Neural progenitor cell (in vitro differentiated cells): Measurements from ENCODE around the gene PLD6. TPM values are rescaled to one million over a fixed set of nuclear protein-coding genes. Genes with fewer than 3 reads are reported as not detected.

Experiments
- DNase-seq: peaks from one replicate; pipeline ENCODE4 v3.0.0-alpha.2; 2016; ENCODE audit warnings: low spot score
- H2AFZ ChIP-seq: fragments of 200-600 bp; sonication (generic); replicated peaks from 2 replicates; pipeline ENCODE4 v1.6.1; 2016; ENCODE audit warnings: antibody characterized with exemption
- H3F3A ChIP-seq: fragments of 200-600 bp; sonication (generic); 2 replicates; pipeline ENCODE4 v1.6.1; 2016; ENCODE audit warnings: antibody characterized with exemption, low read depth
- H3K27ac ChIP-seq: fragments of 200-600 bp; sonication (generic); 2 replicates; pipeline ENCODE4 v1.5.1; 2016; ENCODE audit warnings: mild to moderate bottlenecking
- H3K27me3 ChIP-seq: fragments of 200-600 bp; sonication (generic); 2 replicates; pipeline ENCODE4 v1.6.1; 2016; ENCODE audit warnings: mild to moderate bottlenecking, moderate library complexity
- H3K36me3 ChIP-seq: fragments of 200-600 bp; sonication (generic); 2 replicates; pipeline ENCODE4 v1.5.1; 2016
- H3K4me1 ChIP-seq: fragments of 200-600 bp; sonication (generic); 2 replicates; pipeline ENCODE4 v1.6.1; 2016; ENCODE audit warnings: mixed run types
- H3K4me2 ChIP-seq: fragments of 200-600 bp; sonication (generic); 2 replicates; pipeline ENCODE4 v1.6.1; 2016
- H3K4me3 ChIP-seq: fragments of 200-600 bp; sonication (generic); 2 replicates; pipeline ENCODE4 v1.5.1; 2016
- H3K79me2 ChIP-seq: fragments of 200-600 bp; sonication (generic); 2 replicates; pipeline ENCODE4 v1.6.1; 2016; ENCODE audit warnings: low read depth
- H3K9ac ChIP-seq: fragments of 200-600 bp; sonication (generic); 2 replicates; pipeline ENCODE4 v1.6.1; 2016
- H3K9me3 ChIP-seq: fragments of 200-600 bp; sonication (generic); 2 replicates; pipeline ENCODE4 v1.5.1; 2016; ENCODE audit warnings: low read depth
- H4K20me1 ChIP-seq: fragments of 200-600 bp; sonication (generic); 2 replicates; pipeline ENCODE4 v1.6.1; 2016; ENCODE audit warnings: low read depth
- H3K27ac Mint-ChIP-seq: 3 replicates; pipeline ENCODE4 v1.8.0; 2021; ENCODE audit warnings: mixed read lengths
- H3K27me3 Mint-ChIP-seq: 2 replicates; pipeline ENCODE4 v1.8.0; 2022; ENCODE audit warnings: low read depth, mild to moderate bottlenecking, inconsistent platforms, moderate library complexity, mixed read lengths; ENCODE audit not compliant: insufficient read depth
- H3K36me3 Mint-ChIP-seq: 3 replicates; pipeline ENCODE4 v1.8.0; 2021; ENCODE audit warnings: mixed read lengths
- H3K4me1 Mint-ChIP-seq: 3 replicates; pipeline ENCODE4 v1.8.0; 2021; ENCODE audit warnings: mixed read lengths
- H3K4me3 Mint-ChIP-seq: 3 replicates; pipeline ENCODE4 v1.8.0; 2021; ENCODE audit warnings: mild to moderate bottlenecking, moderate library complexity, mixed read lengths
- H3K9me3 Mint-ChIP-seq: 3 replicates; pipeline ENCODE4 v1.8.0; 2020; ENCODE audit warnings: mixed read lengths
- EZH2 ChIP-seq: fragments of 200-600 bp; sonication (generic); IDR thresholded peaks from 2 replicates; pipeline ENCODE4 v1.6.1; 2017; ENCODE audit warnings: antibody characterized with exemption, mild to moderate bottlenecking, moderate library complexity
- EZH2phosphoT487 ChIP-seq: fragments of 200-600 bp; sonication (generic); IDR thresholded peaks from 2 replicates; pipeline ENCODE4 v1.6.1; 2017; ENCODE audit warnings: antibody characterized with exemption
- total RNA-seq: library from RNA; depleted of rRNA; stranded (reverse); fragments of >200 nt; gene quantifications from 2 replicates; pipeline ENCODE4 v1.2.3, GENCODE V29; 2015; ENCODE audit warnings: low replicate concordance
- TF ChIP-seq, protein P1 (sequence below): fragments of 200-600 bp; sonication (generic); IDR thresholded peaks from 2 replicates; pipeline ENCODE4 v1.5.1; 2017; ENCODE audit warnings: antibody characterized with exemption, mild to moderate bottlenecking

The PLD6 gene
- total RNA-seq, 1 donor from 2014 or later: 1.2 TPM

DNA sequence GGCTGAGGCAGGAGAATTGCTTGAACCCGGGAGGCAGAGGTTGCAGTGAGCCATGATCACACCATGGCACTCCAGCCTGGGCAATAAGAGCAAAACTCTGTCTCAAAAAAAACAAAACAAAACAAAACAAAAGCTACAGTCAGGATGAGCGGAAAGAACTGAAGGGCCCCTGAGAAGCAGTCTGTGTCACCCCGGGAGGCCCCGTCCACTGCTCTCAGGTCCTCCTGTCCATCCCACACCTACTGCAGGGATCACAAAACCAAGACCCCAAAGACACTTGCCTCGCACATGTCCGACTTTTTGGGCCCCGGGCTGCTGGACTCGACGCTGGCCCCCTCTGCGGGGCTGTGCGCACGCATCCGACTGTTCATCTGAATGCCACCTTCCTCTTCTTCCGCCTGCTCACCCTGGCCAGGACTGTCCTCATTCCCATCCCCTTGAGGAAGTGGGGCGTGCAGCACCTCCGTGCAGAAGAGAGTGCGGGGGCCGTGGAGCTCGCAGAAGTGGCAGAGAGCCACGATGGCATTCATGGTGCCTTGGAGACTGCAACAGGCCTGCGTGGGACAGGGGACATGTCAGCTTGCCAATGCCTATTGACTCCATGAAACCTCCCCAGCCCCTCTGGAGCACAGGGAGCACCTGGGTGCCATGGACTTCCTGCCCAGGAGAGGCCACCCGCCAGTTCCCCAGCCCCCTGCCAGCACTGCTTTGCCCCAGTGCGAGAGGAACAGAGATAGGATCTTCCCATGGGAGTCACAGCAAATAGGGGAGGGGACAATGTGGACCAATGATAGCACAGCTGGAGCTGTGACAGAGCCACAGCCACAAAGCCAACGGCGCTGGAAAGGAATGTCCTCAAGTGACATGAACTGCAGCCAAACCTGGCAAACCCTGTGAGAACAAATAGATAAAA lies 21.7 kb upstream of the PLD6 start:
- no peak overlapping the region for H3K4me2 ChIP-seq
- H4K20me1 ChIP-seq: peaks cover 10% of the 10 kb centered on the region
- Mint-ChIP-seq H3K36me3 (peaks cover 24% of the 10 kb centered on the region), H3K4me3 (no peak overlapping the region), H3K27ac (no peak overlapping the region), H3K4me1 (peaks cover 4% of the 10 kb centered on the region), H3K9me3 (no peaks in the 10 kb centered on the region), H3K27me3 (peaks cover 2% of the 10 kb centered on the region)
- peaks cover 4% of the 10 kb centered on the region for H3K79me2 ChIP-seq
- H3K9me3 ChIP-seq: no peaks in the 10 kb centered on the region
- TF ChIP-seq EZH2phosphoT487: no peak
- TF ChIP-seq EZH2: no peak
- TF ChIP-seq, protein P1, sequence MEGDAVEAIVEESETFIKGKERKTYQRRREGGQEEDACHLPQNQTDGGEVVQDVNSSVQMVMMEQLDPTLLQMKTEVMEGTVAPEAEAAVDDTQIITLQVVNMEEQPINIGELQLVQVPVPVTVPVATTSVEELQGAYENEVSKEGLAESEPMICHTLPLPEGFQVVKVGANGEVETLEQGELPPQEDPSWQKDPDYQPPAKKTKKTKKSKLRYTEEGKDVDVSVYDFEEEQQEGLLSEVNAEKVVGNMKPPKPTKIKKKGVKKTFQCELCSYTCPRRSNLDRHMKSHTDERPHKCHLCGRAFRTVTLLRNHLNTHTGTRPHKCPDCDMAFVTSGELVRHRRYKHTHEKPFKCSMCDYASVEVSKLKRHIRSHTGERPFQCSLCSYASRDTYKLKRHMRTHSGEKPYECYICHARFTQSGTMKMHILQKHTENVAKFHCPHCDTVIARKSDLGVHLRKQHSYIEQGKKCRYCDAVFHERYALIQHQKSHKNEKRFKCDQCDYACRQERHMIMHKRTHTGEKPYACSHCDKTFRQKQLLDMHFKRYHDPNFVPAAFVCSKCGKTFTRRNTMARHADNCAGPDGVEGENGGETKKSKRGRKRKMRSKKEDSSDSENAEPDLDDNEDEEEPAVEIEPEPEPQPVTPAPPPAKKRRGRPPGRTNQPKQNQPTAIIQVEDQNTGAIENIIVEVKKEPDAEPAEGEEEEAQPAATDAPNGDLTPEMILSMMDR: no peak
- no peaks in the 10 kb centered on the region for H3K36me3 ChIP-seq
- H2AFZ ChIP-seq: no peak overlapping the region
- H3K27me3 ChIP-seq: no peaks in the 10 kb centered on the region
- no peak for DNase-seq
- no peaks in the 10 kb centered on the region for H3F3A ChIP-seq
- no peak overlapping the region for H3K27ac ChIP-seq
- no peak overlapping the region for H3K9ac ChIP-seq
- H3K4me1 ChIP-seq: peaks cover 10% of the 10 kb centered on the region
- H3K4me3 ChIP-seq: no peak overlapping the region

DNA sequence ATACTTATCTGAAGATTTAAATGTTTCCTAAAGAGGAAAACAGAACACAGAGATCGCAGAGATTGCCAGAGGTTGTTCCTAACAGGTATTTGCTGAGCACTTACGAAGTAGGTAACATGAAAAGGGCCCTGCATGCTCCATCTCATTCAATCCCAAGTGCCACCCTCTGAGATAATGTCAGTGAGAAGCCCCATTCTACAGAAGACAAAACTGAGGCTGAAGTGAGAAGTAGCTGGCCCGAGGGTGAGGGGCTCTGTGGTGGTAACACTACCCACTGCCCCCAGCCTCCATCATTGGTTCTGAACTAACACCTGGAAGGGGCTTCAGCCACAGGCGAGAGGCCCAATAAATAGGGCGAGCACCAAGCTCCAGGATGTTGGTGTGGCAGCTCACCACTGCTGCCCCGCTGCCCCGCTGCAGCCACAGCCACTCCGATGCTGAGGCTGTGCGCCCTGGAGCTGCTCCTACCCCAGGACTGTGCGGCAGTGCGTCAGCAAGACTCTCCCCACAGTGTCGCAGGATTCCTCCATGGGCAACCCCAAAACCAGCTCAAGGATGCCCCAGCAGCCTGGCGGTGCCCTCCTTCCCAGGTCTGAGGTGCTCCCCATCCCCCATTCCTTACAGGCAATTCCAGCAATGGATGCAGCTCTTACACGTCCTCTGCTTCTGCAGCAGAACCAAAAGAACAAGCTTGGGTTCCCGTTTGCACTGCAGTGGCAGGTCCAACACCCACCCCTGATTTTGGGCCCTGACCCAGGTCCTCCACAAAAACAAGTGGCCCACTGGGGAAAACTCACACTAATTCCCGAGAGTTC lies 20.5 kb upstream of the PLD6 start:
- Histone ChIP-seq H3K4me1 (peaks cover 10% of the 10 kb centered on the region), H3K79me2 (no peaks in the 10 kb centered on the region), H3K36me3 (no peaks in the 10 kb centered on the region), H2AFZ (no peak overlapping the region), H3K4me2 (no peak overlapping the region), H3K27me3 (no peaks in the 10 kb centered on the region), H3K27ac (no peak overlapping the region), H3K9me3 (no peaks in the 10 kb centered on the region), H3F3A (no peaks in the 10 kb centered on the region), H4K20me1 (peaks cover 10% of the 10 kb centered on the region), H3K4me3 (no peak overlapping the region), H3K9ac (no peak overlapping the region)
- Mint-ChIP-seq H3K27me3 (peaks cover 2% of the 10 kb centered on the region), H3K36me3 (peaks cover 21% of the 10 kb centered on the region), H3K4me3 (no peak overlapping the region), H3K9me3 (no peaks in the 10 kb centered on the region), H3K27ac (no peak overlapping the region), H3K4me1 (no peaks in the 10 kb centered on the region)
- TF ChIP-seq EZH2phosphoT487 (no peak), EZH2 (no peak)
- TF ChIP-seq, protein P1: no peak
- no peak for DNase-seq

DNA sequence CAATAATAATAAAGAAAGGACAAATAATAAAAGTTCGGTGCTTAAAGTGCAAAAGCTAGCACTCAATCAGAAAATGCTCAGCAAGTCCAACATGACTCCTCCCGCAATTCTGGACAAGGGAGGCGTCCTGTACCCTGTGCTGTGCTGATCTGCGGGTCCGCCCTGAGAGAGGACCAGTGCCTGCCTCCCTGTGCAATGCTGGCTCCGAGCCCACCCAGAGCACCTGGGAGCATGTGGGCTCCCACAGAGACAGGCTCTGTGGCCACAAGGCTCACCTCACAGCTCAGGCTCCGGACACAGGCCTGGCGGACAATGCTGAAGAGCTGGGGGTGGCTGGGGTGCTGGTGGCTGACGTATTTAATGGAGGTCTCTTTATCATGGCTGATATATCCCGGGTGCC lies 19.8 kb upstream of the PLD6 start:
- Histone ChIP-seq H3K4me3 (no peak overlapping the region), H3K9me3 (no peaks in the 10 kb centered on the region), H3K79me2 (no peaks in the 10 kb centered on the region), H3K4me2 (no peak overlapping the region), H4K20me1 (peaks cover 10% of the 10 kb centered on the region), H2AFZ (no peak overlapping the region), H3K4me1 (peaks cover 10% of the 10 kb centered on the region), H3K9ac (no peak overlapping the region), H3K36me3 (no peaks in the 10 kb centered on the region), H3K27me3 (no peaks in the 10 kb centered on the region), H3F3A (no peaks in the 10 kb centered on the region), H3K27ac (no peak overlapping the region)
- DNase-seq: no peak
- Mint-ChIP-seq H3K9me3 (no peaks in the 10 kb centered on the region), H3K36me3 (peaks cover 22% of the 10 kb centered on the region), H3K27ac (no peak overlapping the region), H3K27me3 (peaks cover 2% of the 10 kb centered on the region), H3K4me1 (no peaks in the 10 kb centered on the region), H3K4me3 (no peak overlapping the region)
- no peak for TF ChIP-seq EZH2
- TF ChIP-seq EZH2phosphoT487: no peak
- TF ChIP-seq, protein P1: no peak
